Liver (tissue), 3 donors: Measurements from ENCODE around the gene PRM2.

Experiments used
- EGR1 ChIP-seq, 2 donors: IDR thresholded peaks; 2 replicates each; pipeline ENCODE4 v1.6.1; 2016 to 2018; ENCODE audit warnings: antibody characterized with exemption in 2 of 2, low read depth in 2 of 2
- FOXA2 ChIP-seq: IDR thresholded peaks from 2 replicates; pipeline ENCODE4 v1.6.1; 2016; ENCODE audit warnings: antibody characterized with exemption
- GABPA ChIP-seq, 2 donors: IDR thresholded peaks in 1 of 2; conservative IDR thresholded peaks in 1 of 2; 2 replicates each; pipeline ENCODE4 v1.6.1; 2016; ENCODE audit warnings: antibody characterized with exemption in 2 of 2, mild to moderate bottlenecking in 1 of 2, moderate library complexity in 1 of 2
- JUND ChIP-seq, 2 donors: IDR thresholded peaks; 2 replicates each; pipeline ENCODE4 v1.6.1; 2016; ENCODE audit warnings: antibody characterized with exemption in 2 of 2
- RAD21 ChIP-seq, 2 donors: IDR thresholded peaks; 2 replicates each; pipeline ENCODE4 v1.6.1; 2016; ENCODE audit warnings: antibody characterized with exemption in 2 of 2, mild to moderate bottlenecking in 2 of 2
- TAF1 ChIP-seq: conservative IDR thresholded peaks from 2 replicates; pipeline ENCODE4 v1.6.1; 2016; ENCODE audit warnings: antibody characterized with exemption, mild to moderate bottlenecking
- YY1 ChIP-seq: IDR thresholded peaks from 2 replicates; pipeline ENCODE4 v1.6.1; 2016; ENCODE audit warnings: antibody characterized with exemption, mild to moderate bottlenecking
- TF ChIP-seq, protein P1 (sequence below): fragments of 150-350 bp; IDR thresholded peaks from 2 replicates; pipeline ENCODE4 v1.5.1; 2017; ENCODE audit warnings: improper control_type of control experiment, low read depth, low read length; ENCODE audit not compliant: missing input control
- TF ChIP-seq, protein P2 (sequence below): IDR thresholded peaks from 2 replicates; pipeline ENCODE4 v1.6.1; 2016; ENCODE audit warnings: antibody characterized with exemption, mild to moderate bottlenecking
- TF ChIP-seq, protein P3 (sequence below): IDR thresholded peaks from 2 replicates; pipeline ENCODE4 v1.6.1; 2016; ENCODE audit warnings: antibody characterized with exemption
- TF ChIP-seq, protein P4 (sequence below): IDR thresholded peaks from 2 replicates; pipeline ENCODE4 v1.6.1; 2016; ENCODE audit warnings: antibody characterized with exemption
- donor health status: healthy.
- donor health status: healthy.

GRCh38 chr16:11289202-11289601 is 12.9 kb upstream of the PRM2 start:
- TF ChIP-seq YY1: no peak
- TF ChIP-seq, protein P1, sequence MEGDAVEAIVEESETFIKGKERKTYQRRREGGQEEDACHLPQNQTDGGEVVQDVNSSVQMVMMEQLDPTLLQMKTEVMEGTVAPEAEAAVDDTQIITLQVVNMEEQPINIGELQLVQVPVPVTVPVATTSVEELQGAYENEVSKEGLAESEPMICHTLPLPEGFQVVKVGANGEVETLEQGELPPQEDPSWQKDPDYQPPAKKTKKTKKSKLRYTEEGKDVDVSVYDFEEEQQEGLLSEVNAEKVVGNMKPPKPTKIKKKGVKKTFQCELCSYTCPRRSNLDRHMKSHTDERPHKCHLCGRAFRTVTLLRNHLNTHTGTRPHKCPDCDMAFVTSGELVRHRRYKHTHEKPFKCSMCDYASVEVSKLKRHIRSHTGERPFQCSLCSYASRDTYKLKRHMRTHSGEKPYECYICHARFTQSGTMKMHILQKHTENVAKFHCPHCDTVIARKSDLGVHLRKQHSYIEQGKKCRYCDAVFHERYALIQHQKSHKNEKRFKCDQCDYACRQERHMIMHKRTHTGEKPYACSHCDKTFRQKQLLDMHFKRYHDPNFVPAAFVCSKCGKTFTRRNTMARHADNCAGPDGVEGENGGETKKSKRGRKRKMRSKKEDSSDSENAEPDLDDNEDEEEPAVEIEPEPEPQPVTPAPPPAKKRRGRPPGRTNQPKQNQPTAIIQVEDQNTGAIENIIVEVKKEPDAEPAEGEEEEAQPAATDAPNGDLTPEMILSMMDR: no peak
- TF ChIP-seq GABPA (IDR thresholded peaks at IDR 0.05 in 1 of 2, conservative IDR thresholded peaks at IDR 0.05 in 1 of 2): no peak
- no peak for TF ChIP-seq TAF1
- no peak for TF ChIP-seq EGR1 (IDR thresholded peaks at IDR 0.05; ENCODE audit: low read depth in 2 of 2)
- no peak for TF ChIP-seq RAD21 (IDR thresholded peaks at IDR 0.05)
- TF ChIP-seq, protein P2, sequence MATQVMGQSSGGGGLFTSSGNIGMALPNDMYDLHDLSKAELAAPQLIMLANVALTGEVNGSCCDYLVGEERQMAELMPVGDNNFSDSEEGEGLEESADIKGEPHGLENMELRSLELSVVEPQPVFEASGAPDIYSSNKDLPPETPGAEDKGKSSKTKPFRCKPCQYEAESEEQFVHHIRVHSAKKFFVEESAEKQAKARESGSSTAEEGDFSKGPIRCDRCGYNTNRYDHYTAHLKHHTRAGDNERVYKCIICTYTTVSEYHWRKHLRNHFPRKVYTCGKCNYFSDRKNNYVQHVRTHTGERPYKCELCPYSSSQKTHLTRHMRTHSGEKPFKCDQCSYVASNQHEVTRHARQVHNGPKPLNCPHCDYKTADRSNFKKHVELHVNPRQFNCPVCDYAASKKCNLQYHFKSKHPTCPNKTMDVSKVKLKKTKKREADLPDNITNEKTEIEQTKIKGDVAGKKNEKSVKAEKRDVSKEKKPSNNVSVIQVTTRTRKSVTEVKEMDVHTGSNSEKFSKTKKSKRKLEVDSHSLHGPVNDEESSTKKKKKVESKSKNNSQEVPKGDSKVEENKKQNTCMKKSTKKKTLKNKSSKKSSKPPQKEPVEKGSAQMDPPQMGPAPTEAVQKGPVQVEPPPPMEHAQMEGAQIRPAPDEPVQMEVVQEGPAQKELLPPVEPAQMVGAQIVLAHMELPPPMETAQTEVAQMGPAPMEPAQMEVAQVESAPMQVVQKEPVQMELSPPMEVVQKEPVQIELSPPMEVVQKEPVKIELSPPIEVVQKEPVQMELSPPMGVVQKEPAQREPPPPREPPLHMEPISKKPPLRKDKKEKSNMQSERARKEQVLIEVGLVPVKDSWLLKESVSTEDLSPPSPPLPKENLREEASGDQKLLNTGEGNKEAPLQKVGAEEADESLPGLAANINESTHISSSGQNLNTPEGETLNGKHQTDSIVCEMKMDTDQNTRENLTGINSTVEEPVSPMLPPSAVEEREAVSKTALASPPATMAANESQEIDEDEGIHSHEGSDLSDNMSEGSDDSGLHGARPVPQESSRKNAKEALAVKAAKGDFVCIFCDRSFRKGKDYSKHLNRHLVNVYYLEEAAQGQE: no peak
- TF ChIP-seq, protein P3, sequence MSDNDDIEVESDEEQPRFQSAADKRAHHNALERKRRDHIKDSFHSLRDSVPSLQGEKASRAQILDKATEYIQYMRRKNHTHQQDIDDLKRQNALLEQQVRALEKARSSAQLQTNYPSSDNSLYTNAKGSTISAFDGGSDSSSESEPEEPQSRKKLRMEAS: no peak
- TF ChIP-seq JUND (IDR thresholded peaks at IDR 0.05): no peak
- TF ChIP-seq, protein P4, sequence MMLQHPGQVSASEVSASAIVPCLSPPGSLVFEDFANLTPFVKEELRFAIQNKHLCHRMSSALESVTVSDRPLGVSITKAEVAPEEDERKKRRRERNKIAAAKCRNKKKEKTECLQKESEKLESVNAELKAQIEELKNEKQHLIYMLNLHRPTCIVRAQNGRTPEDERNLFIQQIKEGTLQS: no peak
- TF ChIP-seq FOXA2: no peak
